ENCODE data around the gene HERPUD1.
"Not testable (repeated sequence)": the region's sequence is repeated elsewhere in the genome, so short reads cannot be mapped to it uniquely, and the experiment has no call there.

GRCh38 chr16:56973899-56974298 is 42.0 kb downstream of the HERPUD1 start:
- TF ChIP-seq POLR2AphosphoS5 (IDR thresholded peaks at IDR 0.05; ENCODE audit: insufficient read depth in 1 of 2, low read depth in 1 of 2); CTCF (IDR thresholded peaks at IDR 0.05): not testable (repeated sequence)

Measured in vagina (tissue), 2 donors.